Caco-2 (cell line): Measurements from ENCODE around the gene LEKR1. TPM values are rescaled to one million over a fixed set of nuclear protein-coding genes. Genes with fewer than 3 reads are reported as not detected.

ENCODE experiments used
- BruUV-seq: library from RNA; stranded (reverse); fragments of 400-500 nt; replicated peaks from 2 replicates; lab custom pipeline; 2021; lab: Mats Ljungman, UMichigan
- CTCF ChIA-PET: fragments of 300-600 bp; sonication (Branson Sonifier 250); formaldehyde crosslinking; loops from one replicate; lab custom pipeline; 2022; ENCODE audit warnings: antibody characterized with exemption; lab: Charles Lee
- POLR2A ChIA-PET: fragments of 300-600 bp; sonication (Branson Sonifier 250); formaldehyde crosslinking; loops from one replicate; lab custom pipeline; 2022; ENCODE audit warnings: antibody characterized with exemption; lab: Charles Lee
- DNase-seq, 2 experiments: peaks; one replicate each; pipeline versions ENCODE4 v3.0.0 to v3.0.0-alpha.2; 2020 to 2022
- H3K27me3 ChIP-seq: replicated peaks from 2 replicates; pipeline ENCODE4 v1.6.0; 2011; ENCODE audit warnings: low read length; ENCODE audit not compliant: control insufficient read depth, insufficient read depth
- H3K36me3 ChIP-seq: 2 replicates; pipeline ENCODE4 v1.5.1; 2011; ENCODE audit warnings: low read length; ENCODE audit not compliant: control insufficient read depth, insufficient read depth
- H3K4me1 ChIP-seq: fragments of 250-450 bp; sonication (Bioruptor Pico); 2 replicates; pipeline ENCODE4 v1.5.1; 2020; ENCODE audit warnings: mild to moderate bottlenecking
- H3K4me3 ChIP-seq: 2 replicates; pipeline ENCODE4 v1.5.1; 2011; ENCODE audit warnings: low read depth, mild to moderate bottlenecking, control low read depth, low read length
- H3K9me3 ChIP-seq: fragments of 250-450 bp; sonication (Bioruptor Pico); 2 replicates; pipeline ENCODE4 v1.5.1; 2020; ENCODE audit warnings: mild to moderate bottlenecking, moderate library complexity
- H3K27ac Mint-ChIP-seq: one replicate; pipeline ENCODE4 v1.8.0; 2022; ENCODE audit warnings: mixed read lengths; ENCODE audit not compliant: unreplicated experiment
- H3K27me3 Mint-ChIP-seq: one replicate; pipeline ENCODE4 v1.8.0; 2022; ENCODE audit warnings: mixed read lengths; ENCODE audit not compliant: insufficient read depth, unreplicated experiment
- H3K36me3 Mint-ChIP-seq: one replicate; pipeline ENCODE4 v1.8.0; 2022; ENCODE audit warnings: mild to moderate bottlenecking, mixed read lengths; ENCODE audit not compliant: insufficient read depth, unreplicated experiment
- H3K4me1 Mint-ChIP-seq: one replicate; pipeline ENCODE4 v1.8.0; 2022; ENCODE audit warnings: low read depth, mixed read lengths; ENCODE audit not compliant: unreplicated experiment
- H3K4me3 Mint-ChIP-seq: one replicate; pipeline ENCODE4 v1.8.0; 2022; ENCODE audit warnings: mild to moderate bottlenecking, moderate library complexity, mixed read lengths; ENCODE audit not compliant: unreplicated experiment
- H3K9me3 Mint-ChIP-seq: one replicate; pipeline ENCODE4 v1.8.0; 2022; ENCODE audit warnings: mixed read lengths; ENCODE audit not compliant: unreplicated experiment
- CTCF ChIP-seq, 2 experiments: fragments of 200-600 bp in 1 of 2; IDR thresholded peaks; 1 replicate in 1 of 2; 2 replicates in 1 of 2; pipeline versions ENCODE4 v1.5.1 to v1.8.0; 2011 to 2022; ENCODE audit warnings: antibody characterized with exemption in 1 of 2, control low read depth in 1 of 2, inconsistent platforms in 1 of 2, low read depth in 1 of 2, low read length in 1 of 2, mild to moderate bottlenecking in 1 of 2, moderate library complexity in 1 of 2; ENCODE audit not compliant: insufficient read depth in 1 of 2, severe bottlenecking in 1 of 2, unreplicated experiment in 1 of 2
- intact Hi-C: fragments of 100-400 bp; cut with micrococcal nuclease; formaldehyde crosslinking; loops from one replicate; pipeline ENCODE4 v1.10.0; 2022; ENCODE audit not compliant: unreplicated experiment
- total RNA-seq: library from RNA; stranded (reverse); gene quantifications from 2 replicates; pipeline ENCODE4 v1.2.3, GENCODE V29; 2022

Gene LEKR1
- total RNA-seq, 1 experiment from 2014 or later, result 1.6 TPM

GRCh38 chr3:156782319-156782718 is 43.8 kb upstream of the LEKR1 start:
- no peaks in the 10 kb centered on the region for H3K27me3 Mint-ChIP-seq

GRCh38 chr3:156782921-156783320 is 43.2 kb upstream of the LEKR1 start:
- ChIA-PET CTCF (no interaction called here), POLR2A (no interaction called here)
- H3K36me3 Mint-ChIP-seq, result peaks cover 2% of the 10 kb centered on the region
- H3K4me3 ChIP-seq, result no peak overlapping the region
- intact Hi-C loops, result no loop called here
- no peaks in the 10 kb centered on the region for H3K27me3 Mint-ChIP-seq
- DNase-seq, result no peak
- BruUV-seq, result no TSS peak
- no peaks in the 10 kb centered on the region for H3K36me3 ChIP-seq
- no peaks in the 10 kb centered on the region for H3K27me3 ChIP-seq
- TF ChIP-seq CTCF (IDR thresholded peaks at IDR 0.05; ENCODE audit: insufficient read depth in 1 of 2, low read depth in 1 of 2, low read length in 1 of 2, severe bottlenecking in 1 of 2, unreplicated experiment in 1 of 2), result no peak
- no peaks in the 10 kb centered on the region for H3K9me3 Mint-ChIP-seq
- no peak overlapping the region for H3K27ac Mint-ChIP-seq
- H3K4me3 Mint-ChIP-seq, result no peak overlapping the region
- peaks cover 14% of the 10 kb centered on the region for H3K4me1 ChIP-seq
- H3K4me1 Mint-ChIP-seq, result peaks cover 8% of the 10 kb centered on the region
- H3K9me3 ChIP-seq, result no peaks in the 10 kb centered on the region

More at GRCh38 chr3:156782319-156782718, 43.8 kb upstream of the LEKR1 start:
- H3K9me3 ChIP-seq, result no peaks in the 10 kb centered on the region
- H3K4me3 Mint-ChIP-seq, result no peak overlapping the region
- no peaks in the 10 kb centered on the region for H3K9me3 Mint-ChIP-seq
- H3K4me3 ChIP-seq, result no peak overlapping the region
- no peaks in the 10 kb centered on the region for H3K36me3 Mint-ChIP-seq
- H3K4me1 Mint-ChIP-seq, result peaks cover 7% of the 10 kb centered on the region
- DNase-seq, result no peak
- no peak for TF ChIP-seq CTCF (IDR thresholded peaks at IDR 0.05; ENCODE audit: insufficient read depth in 1 of 2, low read depth in 1 of 2, low read length in 1 of 2, severe bottlenecking in 1 of 2, unreplicated experiment in 1 of 2)
- POLR2A ChIA-PET, result no interaction called here
- H3K4me1 ChIP-seq, result peaks cover 14% of the 10 kb centered on the region
- H3K27ac Mint-ChIP-seq, result no peak overlapping the region
- intact Hi-C loops, result no loop called here
- H3K27me3 ChIP-seq, result no peaks in the 10 kb centered on the region
- H3K36me3 ChIP-seq, result no peaks in the 10 kb centered on the region
- CTCF ChIA-PET, result no interaction called here
- no TSS peak for BruUV-seq

GRCh38 chr3:156787001-156787400 is 39.2 kb upstream of the LEKR1 start:
- TF ChIP-seq CTCF (IDR thresholded peaks at IDR 0.05; ENCODE audit: insufficient read depth in 1 of 2, low read depth in 1 of 2, low read length in 1 of 2, severe bottlenecking in 1 of 2, unreplicated experiment in 1 of 2), result no peak
- H3K36me3 ChIP-seq, result no peaks in the 10 kb centered on the region
- ChIA-PET POLR2A (no interaction called here), CTCF (no interaction called here)
- H3K4me3 ChIP-seq, result no peak overlapping the region
- Mint-ChIP-seq H3K36me3 (peaks cover 5% of the 10 kb centered on the region), H3K4me3 (no peak overlapping the region), H3K9me3 (no peaks in the 10 kb centered on the region), H3K27me3 (no peaks in the 10 kb centered on the region), H3K4me1 (peaks cover 9% of the 10 kb centered on the region), H3K27ac (no peak overlapping the region)
- no TSS peak for BruUV-seq
- H3K4me1 ChIP-seq, result peaks cover 14% of the 10 kb centered on the region
- intact Hi-C loops, result no loop called here
- no peaks in the 10 kb centered on the region for H3K9me3 ChIP-seq
- H3K27me3 ChIP-seq, result no peaks in the 10 kb centered on the region
- no peak for DNase-seq
